ENCODE measurements around the gene ARSB.

ARSB gene

GRCh38 chr5:78816143-78816765, 168.9 kb downstream of the ARSB start:
- no peak for DNase-seq (ENCODE audit: low read depth)

GRCh38 chr5:78813906-78814530, 171.1 kb downstream of the ARSB start:
- no peak for DNase-seq (ENCODE audit: low read depth)
- no peak overlapping the region for H3K4me3 ChIP-seq (ENCODE audit: low read depth, low read length)

More at GRCh38 chr5:78816143-78816765, 168.9 kb downstream of the ARSB start:
- H3K4me3 ChIP-seq (ENCODE audit: low read depth, low read length): no peak overlapping the region

DNA sequence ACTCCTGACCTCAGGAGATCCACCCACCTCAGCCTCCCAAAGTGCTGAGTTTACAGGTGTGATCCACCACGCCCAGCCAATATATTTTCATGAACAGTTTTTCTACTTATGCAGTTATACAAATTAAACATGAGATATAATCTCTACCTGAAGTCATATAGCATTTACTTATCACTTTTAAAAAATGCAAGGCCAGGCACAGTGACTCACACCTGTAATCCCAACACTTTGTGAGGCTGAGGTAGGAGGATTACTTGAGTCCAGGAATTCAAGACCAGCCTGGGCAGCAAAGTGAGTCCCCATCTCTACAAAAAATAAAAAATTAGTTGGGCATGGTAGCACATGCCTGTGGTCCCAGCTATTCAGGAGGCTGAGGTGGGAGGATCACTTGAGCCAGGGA, 171.8 kb downstream of the ARSB start:
- no peak for DNase-seq (ENCODE audit: low read depth)

DNA sequence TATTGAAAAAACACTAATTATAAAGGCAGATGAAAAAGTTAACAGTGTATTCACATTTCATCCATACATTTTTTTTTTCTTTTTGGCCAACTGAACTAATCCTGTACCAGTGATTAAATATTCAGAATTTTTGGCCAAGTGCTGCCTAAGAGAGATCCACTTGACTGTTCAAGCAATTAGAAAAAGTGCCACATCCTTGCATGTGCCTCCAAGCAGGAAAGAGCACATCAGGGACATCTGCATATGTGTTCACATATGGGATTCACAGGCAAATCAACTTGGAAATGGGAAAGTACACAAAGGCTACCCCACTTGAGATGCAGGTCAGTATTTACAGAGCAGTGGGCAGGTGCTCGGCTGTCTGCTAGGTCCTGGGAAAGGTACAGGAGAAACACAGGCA, 173.2 kb downstream of the ARSB start:
- no peak for DNase-seq (ENCODE audit: low read depth)
- no peak overlapping the region for H3K4me3 ChIP-seq (ENCODE audit: low read depth, low read length)

More for the DNA sequence above, 171.8 kb downstream of the ARSB start:
- H3K4me3 ChIP-seq (ENCODE audit: low read depth, low read length): no peak overlapping the region

- DNase-seq (ENCODE audit: low read depth): no peak
- no peak overlapping the region for H3K4me3 ChIP-seq (ENCODE audit: low read depth, low read length)
Observed at GRCh38 chr5:78811121-78811817, 173.8 kb downstream of the ARSB start.

GRCh38 chr5:78810098-78810920, 174.8 kb downstream of the ARSB start:
- no peak for DNase-seq (ENCODE audit: low read depth)
- H3K4me3 ChIP-seq (ENCODE audit: low read depth, low read length): no peak overlapping the region

DNA sequence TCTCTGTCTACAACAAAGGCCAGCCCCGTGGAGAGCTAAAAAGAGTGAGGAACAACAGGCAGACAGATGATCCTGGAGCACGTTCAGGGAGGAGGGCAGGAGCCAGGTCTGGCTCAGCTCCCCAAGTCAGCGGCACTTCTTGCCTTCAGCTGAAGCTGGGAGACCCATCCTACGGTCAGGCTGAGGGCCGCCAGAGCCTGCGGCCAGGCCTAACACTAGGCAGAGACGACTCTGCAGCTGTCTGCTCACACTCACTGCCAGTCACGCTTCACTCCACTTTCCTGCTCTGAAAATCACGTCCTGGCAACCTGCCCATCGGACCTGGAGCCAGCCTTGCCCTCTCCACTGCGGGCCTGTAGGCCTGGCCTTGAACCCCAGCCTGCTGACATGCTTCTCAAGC, 175.7 kb downstream of the ARSB start:
- DNase-seq (ENCODE audit: low read depth): no peak
- no peak overlapping the region for H3K4me3 ChIP-seq (ENCODE audit: low read depth, low read length)

DNA sequence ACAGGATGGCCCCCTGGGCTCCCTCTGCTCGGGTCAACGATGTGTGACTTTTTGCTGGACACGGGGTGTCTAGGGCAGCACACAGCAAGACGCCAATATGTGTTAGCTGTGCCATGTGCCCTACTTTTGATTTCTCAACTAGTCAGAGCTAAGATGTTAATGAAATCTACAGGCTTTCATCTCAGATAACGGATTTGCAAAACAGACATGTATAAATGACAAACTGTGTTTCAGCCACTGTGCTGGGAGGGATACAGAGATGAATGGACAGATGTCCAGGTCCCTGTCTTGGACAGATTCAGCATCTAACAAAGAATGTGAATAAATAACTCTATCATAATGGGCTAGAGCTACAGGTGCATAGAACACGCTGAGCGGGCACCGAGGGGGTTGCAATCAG, 176.3 kb downstream of the ARSB start:
- no peak overlapping the region for H3K4me3 ChIP-seq (ENCODE audit: low read depth, low read length)
- DNase-seq (ENCODE audit: low read depth): no peak

DNA sequence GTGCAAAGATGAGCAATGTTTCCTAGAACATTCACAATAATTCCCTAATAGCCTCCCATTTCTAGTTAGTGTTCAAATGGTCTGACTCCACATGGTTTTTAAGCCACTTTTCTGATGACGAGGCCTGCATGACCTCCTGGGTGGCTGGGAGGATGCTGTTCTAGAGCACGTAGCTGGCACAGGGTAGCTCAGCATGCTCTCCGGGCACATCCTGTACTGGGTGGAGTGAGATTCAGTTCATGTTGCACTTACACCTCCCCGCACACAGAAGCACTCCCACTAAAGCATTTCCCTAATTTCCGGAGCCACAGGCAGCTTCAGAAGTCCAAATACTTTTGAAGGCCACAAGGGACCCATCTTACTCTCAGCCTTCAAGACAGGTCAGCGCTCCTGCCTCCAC, 176.7 kb downstream of the ARSB start:
- H3K4me3 ChIP-seq (ENCODE audit: low read depth, low read length): no peak overlapping the region
- DNase-seq (ENCODE audit: low read depth): no peak

DNA sequence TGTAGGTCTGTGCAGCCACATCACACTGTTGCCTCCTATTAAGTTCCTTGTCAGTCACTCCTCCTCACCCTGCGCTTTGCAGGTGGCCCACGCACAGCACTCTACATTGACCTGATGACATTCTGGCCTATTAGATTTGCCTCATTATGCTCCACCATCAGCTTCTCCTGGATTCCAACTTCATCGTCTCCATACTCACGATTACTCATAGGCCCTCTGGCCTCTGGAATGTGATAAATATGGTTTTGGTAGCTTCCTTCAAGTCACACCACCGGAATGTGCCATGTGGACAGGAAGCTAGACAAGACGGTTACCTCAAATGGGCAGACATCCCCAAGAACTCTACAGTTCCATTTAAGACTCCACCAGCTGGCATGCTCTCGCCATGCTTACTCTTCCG, 178.6 kb downstream of the ARSB start:
- no peak overlapping the region for H3K4me3 ChIP-seq (ENCODE audit: low read depth, low read length)
- peak; percentile 63 for DNase-seq (ENCODE audit: low read depth)

DNA sequence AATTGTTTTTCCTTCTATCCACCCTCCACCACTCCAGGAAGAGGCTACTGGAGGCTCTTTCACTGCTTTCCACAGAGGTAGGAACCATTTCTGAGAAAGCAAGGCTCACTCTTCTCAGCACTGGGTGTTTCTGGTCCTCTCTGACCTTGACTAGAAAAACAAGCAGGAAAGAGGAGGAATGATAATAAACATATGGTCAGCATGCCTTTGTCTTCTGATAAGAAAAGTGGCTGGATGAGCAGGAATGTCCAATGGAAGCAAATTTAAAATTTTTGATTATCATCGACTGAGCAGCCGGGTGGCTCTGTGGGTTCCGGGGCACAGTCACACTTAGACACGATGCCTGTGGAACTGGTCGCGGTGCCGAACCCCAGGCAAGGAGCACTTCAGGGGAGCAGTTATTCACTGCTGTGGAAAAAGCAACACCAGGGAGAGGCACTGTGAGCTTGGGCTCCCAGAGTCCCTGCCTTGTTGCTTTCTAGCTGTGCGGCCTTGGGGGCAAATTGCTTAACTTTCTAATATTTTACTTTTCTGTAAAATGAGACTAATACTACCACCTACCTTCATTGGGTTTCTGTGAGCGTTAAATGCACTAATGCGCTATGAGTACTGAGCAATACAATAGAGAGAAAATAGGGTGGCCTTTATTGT, 179.5 kb downstream of the ARSB start:
- no peak for DNase-seq (ENCODE audit: low read depth)
- H3K4me3 ChIP-seq (ENCODE audit: low read depth, low read length): no peak overlapping the region

GRCh38 chr5:78804995-78805394, 180.1 kb downstream of the ARSB start:
- H3K4me3 ChIP-seq (ENCODE audit: low read depth, low read length): no peak overlapping the region
- DNase-seq (ENCODE audit: low read depth): no peak

DNA sequence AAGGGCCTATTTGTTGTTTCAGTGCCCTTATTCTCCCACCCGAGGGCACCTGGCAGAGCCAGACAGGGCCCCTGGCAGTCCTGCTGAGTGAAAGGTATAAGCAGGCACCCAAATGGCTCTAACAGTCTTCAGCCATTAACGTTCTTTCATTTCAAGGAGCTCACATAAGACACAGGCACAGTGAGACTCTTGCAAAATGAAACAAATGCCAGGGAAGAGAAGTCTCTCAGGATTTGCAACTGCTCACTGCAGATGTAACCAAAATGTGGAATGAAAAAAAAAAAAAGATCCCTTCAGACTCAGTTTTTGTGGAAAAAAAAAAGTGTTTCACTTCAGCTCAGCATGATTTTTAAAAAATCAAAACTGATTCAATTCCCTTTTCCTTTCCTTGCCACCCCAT, 181.2 kb downstream of the ARSB start:
- DNase-seq (ENCODE audit: low read depth): no peak
- H3K4me3 ChIP-seq (ENCODE audit: low read depth, low read length): no peak overlapping the region

GRCh38 chr5:78803353-78803752, 181.8 kb downstream of the ARSB start:
- peak; percentile 40 for DNase-seq (ENCODE audit: low read depth)
- H3K4me3 ChIP-seq (ENCODE audit: low read depth, low read length): no peak overlapping the region

DNA sequence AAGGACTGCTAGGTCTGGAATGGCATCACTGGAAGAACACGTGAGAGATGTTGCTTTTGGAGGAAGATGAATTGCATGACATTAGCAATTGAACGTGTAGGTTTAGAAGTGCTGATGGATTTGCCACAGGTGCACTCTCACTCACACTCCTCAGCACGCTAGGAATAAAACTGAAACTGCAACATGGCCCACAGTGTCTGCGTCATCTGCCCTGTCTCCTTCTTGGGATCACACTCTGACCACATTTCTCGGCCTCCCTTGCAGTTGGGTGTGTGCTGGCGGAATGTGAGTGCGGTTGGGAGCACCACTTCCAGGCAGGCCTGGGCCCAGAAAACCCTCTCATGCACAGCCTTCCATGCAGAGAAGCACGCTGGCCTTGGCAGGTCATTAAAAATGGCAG, 183.7 kb downstream of the ARSB start:
- no peak overlapping the region for H3K4me3 ChIP-seq (ENCODE audit: low read depth, low read length)
- DNase-seq (ENCODE audit: low read depth): no peak

DNA sequence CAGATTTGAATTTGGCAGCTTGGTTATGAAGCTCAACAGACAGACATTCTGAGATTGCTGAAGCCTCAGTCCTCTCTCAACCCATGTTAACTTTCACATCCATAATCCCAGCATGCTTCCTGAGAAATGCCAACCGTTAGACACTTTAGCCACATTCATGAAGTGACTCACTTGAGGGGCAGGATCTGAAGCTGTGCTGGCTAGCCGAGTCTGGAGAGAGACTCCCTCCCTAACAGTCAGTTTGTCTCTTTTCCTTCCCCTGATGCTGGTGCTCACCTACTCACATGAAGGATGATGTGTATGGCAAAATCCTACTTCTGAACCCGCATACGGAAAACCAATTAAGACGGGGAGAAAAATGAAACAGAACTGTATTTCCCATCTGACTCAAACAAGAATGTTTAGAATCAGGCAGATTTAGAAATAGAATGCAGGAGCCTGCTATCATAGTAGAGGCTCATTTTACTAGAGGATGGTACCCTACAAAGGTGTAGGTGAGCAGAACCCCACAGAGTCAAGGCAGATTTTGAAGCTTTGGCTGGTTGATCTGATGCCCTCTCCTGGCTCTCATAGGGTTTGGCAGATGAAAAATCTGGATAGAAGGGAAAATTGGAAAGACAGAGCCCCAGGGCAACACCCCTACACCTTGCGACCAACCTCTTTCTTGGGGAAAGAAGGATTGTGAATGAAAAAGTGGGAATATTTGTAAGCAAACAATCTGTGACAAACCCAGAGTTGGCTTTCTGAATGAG, 185.7 kb downstream of the ARSB start:
- H3K4me3 ChIP-seq (ENCODE audit: low read depth, low read length): no peak overlapping the region
- no peak for DNase-seq (ENCODE audit: low read depth)

DNA sequence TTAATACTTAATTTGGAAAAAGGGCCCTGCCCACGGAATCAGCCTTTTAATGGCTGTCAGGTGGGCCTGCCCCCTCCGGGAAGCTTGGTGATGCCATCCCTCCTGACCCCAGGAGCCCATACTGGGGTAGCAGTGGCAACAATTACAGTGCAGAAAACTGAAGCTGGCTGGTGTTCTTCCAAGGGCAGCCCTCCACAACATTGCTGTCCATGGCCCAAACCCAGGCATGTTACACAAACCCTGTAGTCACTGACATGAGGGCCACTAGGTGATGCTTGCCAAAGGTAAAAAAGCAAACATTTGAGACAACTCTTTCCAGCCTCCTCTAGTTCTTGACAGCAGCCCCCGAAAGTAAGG, 186.5 kb downstream of the ARSB start:
- no peak overlapping the region for H3K4me3 ChIP-seq (ENCODE audit: low read depth, low read length)
- no peak for DNase-seq (ENCODE audit: low read depth)

DNA sequence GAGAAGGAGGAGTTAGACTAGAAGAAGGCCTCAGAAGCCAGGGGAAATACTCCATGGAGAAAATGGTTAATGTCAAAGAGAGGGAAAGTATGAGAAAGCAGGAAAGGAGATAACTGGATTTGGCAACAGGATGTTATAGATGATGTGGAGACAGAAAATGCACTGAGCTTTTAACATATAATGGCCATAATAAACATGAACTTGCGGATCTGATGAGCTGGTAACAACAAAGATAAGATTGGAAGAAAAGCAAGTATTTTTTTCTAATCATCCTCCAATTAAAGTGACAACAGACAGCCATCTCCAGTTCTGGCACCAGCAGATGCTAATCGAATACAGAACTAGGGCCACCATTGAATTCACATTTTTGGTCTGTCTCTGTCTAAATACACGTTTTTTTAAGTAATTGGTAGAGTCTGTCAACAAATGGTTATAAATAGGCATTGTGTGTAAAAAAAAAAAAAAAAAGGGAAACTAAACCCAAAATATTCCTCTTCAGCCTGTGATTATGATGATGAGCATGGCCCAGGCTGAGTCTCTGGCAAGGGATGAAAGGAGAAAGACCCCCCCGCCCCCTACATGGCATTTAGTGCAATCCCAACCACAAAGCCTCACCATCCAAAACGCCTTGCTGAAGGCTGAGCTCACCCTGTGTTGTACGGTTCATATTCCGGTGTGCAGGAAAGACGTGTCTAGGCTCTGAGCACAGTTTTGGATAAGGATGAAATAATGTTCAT, 187.0 kb downstream of the ARSB start:
- no peak overlapping the region for H3K4me3 ChIP-seq (ENCODE audit: low read depth, low read length)
- DNase-seq (ENCODE audit: low read depth): no peak

Data from skeletal muscle cell (primary cell).